HG03135 (cell line): ENCODE results near the gene KMT2E.
A peak's percentile ranks its signal among the peaks of the same experiment; 100 is the strongest.
"Not testable (repeated sequence)": the region's sequence is repeated elsewhere in the genome, so short reads cannot be mapped to it uniquely, and the experiment has no call there.

Experiments
- ATAC-seq: cut with Tn5 transposase; IDR thresholded peaks from one replicate; pipeline ENCODE4 v1.9.1; 2021; ENCODE audit warnings: mild to moderate bottlenecking, moderate library complexity; ENCODE audit not compliant: unreplicated experiment

KMT2E gene, protein sequence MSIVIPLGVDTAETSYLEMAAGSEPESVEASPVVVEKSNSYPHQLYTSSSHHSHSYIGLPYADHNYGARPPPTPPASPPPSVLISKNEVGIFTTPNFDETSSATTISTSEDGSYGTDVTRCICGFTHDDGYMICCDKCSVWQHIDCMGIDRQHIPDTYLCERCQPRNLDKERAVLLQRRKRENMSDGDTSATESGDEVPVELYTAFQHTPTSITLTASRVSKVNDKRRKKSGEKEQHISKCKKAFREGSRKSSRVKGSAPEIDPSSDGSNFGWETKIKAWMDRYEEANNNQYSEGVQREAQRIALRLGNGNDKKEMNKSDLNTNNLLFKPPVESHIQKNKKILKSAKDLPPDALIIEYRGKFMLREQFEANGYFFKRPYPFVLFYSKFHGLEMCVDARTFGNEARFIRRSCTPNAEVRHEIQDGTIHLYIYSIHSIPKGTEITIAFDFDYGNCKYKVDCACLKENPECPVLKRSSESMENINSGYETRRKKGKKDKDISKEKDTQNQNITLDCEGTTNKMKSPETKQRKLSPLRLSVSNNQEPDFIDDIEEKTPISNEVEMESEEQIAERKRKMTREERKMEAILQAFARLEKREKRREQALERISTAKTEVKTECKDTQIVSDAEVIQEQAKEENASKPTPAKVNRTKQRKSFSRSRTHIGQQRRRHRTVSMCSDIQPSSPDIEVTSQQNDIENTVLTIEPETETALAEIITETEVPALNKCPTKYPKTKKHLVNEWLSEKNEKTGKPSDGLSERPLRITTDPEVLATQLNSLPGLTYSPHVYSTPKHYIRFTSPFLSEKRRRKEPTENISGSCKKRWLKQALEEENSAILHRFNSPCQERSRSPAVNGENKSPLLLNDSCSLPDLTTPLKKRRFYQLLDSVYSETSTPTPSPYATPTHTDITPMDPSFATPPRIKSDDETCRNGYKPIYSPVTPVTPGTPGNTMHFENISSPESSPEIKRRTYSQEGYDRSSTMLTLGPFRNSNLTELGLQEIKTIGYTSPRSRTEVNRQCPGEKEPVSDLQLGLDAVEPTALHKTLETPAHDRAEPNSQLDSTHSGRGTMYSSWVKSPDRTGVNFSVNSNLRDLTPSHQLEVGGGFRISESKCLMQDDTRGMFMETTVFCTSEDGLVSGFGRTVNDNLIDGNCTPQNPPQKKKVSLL (N-terminal part only)

DNA sequence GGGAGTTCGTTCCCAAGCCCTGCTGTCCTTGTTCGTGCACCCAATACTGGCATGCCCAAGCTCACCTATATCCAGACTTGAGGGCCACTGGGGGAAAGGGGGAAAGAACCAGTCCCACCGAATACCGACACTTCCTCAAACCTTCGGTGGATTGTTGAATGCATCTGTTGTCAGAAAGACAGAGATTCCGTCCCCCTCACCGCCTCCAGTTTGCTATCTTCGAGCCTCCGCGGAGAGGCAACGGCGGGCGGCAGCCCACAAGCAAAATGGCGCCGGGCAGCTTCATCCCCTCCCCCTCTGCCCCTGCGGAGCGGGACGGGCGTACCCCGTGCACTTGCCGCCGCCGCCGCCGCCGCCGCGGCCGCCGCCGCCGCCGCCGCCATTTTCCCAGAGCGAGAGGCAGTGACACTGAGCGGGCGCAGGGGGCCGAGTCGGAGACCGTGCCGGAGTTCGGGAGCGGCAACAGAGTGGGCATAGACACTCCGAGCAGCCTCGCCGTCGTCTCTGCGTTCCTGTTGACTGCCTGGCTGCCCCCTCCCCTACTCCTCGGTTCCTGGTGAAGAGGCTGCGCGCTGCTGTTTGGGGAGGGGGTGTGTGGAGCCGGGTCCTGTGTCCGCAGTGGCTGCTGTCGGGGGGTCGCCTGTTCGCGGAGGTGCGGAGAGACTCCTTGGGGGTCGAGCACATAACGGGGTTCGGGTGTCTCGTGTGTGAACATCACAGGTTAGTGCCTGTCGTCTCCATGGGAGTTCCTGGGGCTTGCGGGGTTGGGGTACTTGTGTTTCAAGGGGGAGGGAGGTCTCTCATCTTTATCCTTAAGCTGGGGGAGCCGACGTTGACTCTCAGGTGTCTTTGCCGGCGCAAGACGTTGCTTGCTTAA lies at the start of gene KMT2E:
Gene KMT2E, plus strand, starts transcription at position 390 of the 877 bp plus-strand sequence. CDS start 26,748 bp downstream, outside the sequence.
- peak; percentile 34 for ATAC-seq

DNA sequence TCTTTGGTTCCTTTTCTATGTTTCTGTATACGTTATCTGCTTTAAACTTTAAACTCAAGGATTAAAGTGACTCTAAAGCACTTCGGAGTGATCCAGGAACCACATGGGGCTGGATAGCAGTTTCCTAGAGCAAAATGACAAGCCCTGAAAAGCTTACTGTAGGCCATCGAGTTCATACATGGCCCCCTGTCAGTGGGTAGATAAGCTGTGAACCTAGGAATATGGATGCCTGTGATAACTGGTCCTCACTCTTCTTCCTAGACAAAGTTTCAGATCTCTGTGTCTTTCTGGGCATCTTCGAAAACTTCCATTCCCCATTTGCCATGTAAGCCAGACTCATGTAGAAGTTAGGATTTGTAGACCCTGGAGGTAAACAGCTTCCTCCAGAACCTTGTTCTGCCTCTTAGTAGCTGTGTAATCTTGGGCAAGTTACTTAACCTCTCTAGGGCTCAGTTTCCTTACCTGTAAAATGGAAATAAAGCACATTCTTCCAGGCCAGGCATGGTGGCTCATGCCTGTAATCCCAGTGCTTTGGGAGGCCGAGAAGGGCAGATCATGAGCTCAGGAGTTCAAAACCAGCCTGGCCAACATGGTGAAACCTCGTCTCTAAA lies 49.3 kb upstream of the KMT2E start:
- no peak for ATAC-seq

DNA sequence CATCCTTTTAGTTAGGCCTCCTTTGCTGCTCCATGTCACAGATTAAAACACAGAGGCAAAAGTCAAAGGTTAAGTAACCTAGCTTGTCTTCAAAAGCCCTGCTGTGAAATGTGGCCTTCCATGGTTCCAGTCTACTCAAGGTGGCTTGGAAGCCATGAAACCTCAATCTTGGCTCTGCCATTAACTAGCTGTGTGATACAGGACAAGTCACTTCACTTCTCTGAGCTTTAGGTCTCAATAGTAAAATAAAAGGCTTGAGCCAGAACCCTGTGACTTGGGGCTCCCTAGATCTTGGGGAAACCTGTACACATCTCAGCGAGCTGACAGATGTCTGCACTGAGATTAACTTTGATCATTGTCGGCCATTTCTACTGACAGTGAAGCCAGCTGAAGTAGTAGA lies 48.0 kb upstream of the KMT2E start:
- no peak for ATAC-seq

DNA sequence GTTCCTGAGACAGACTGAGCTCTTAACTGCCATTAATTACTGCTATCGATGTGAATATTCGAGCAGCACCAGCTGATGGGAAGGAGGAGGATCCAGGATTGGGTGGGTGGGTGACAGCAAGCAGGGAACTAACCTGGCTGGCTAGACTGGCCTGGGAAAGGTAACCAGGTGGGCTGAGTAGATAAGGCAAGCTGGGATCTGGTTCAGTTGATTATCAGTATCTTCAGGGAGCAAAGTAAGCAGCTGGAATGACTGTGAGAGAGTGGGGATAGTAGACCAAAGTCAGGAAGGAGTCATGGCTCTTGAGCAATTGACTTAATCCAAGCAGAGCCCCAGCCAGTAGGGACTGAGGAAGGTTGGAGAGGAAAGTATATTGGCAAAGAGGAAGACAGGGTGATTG lies 46.9 kb upstream of the KMT2E start:
- no peak for ATAC-seq

DNA sequence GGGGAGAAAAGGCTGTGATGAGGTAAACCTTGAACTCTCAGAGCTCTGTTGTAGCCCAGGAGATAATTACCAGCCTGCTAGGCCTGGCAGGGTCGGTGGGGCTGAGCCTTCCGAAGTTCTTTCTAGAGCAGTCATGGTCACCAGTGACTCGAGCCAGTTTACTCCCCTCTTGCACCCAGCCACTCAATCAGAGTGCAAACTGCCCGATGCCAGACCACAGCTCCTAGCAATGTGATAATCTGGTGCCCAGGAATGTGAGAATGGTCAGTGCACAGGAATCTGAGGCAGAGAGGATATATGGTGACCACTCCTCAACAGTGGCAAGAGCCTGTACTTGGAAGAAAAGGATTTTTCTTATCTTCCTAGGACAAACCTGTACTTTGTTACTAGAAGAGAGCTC lies 46.4 kb upstream of the KMT2E start:
- no peak for ATAC-seq

DNA sequence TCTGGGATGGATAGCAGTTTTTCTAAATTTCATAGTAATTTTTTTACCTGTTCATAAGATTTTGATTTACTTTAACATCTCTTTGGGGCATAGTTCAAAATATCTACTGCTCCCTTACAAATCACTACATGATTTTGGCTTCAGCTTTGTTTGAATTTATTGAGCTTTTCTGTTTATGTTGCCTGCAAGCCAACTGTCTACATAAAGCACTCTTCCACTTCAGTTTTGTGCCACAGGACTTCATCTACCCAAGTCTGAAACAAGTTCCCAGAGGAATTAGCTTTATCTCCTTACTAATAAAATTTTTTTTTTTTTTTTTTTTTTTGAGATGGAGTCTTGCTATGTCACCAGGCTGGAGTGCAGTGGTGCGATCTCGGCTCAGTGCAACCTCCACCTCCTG lies 45.4 kb upstream of the KMT2E start:
- ATAC-seq, result no peak

DNA sequence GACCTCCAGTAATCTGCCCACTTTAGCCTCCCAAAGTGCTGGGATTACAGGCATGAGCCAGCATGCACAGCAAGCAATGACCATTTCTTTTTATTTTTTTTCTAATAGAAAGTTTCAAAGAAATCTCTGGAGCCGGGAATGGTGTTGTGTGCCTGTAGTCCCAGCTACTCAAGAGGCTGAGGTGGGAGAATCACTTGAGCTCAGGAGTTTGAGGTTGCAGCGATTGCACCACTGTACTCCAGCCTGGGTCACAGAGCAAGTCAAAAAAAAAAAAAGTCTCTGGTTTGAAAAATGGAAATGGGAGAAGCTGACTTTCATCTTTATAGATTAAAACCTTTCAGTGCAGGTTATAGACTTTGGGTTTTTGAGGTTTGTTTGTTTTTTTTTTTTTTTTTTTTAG lies 44.8 kb upstream of the KMT2E start:
- ATAC-seq, result no peak

DNA sequence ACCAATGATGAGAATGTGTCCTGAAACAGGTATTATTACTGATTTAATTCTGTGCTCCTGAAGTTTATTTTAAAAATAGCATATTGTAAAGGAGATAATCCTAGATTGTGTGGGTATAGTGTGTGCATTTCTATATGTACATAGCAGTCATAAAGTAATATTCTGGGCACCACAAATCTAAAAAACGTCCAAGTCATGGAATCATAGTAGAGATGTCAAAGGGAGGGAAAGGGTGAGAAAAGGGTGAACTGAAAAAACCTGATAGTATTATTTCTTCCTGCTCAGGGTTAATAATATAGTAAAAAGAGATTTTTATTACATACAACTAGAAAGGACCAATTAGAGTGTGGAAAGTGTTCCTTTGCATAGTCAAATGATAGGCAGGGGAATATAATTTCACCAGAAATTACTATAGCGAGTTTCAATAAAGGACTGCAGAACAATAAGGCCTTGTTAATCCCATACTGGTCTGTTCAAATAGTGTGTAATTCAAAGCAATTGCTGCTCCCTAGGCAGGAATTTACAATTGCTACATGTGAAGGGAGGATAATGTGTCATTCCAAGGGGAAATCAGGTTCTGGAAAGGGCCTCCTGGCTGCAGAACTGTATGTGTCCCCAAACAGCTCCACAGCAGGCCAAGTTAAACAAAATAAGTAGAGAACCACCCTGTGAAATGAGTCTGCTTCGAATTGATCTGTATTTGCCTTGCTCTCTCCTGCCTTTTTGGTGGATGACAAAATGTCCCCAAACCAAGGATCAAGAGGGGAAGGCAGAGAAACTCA lies 42.5 kb upstream of the KMT2E start:
- no peak for ATAC-seq

DNA sequence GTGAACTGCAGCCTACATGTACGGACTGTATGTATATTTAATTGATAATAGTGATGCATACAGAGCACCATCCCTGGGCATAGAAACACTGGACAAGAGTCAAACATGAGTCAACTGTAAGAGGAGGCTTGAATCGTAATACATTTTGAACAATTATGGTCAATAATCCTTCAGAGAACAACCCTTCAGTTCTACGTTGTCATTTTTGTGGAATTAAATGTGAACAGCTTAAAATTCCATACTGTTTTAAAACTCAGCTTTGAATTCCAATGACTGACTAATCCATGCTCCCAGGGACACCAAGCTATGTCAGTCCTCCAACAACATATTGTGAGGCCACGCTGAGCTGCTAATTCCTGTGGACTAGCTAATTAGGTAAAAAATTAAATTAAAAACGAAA lies 41.5 kb upstream of the KMT2E start:
- no peak for ATAC-seq

DNA sequence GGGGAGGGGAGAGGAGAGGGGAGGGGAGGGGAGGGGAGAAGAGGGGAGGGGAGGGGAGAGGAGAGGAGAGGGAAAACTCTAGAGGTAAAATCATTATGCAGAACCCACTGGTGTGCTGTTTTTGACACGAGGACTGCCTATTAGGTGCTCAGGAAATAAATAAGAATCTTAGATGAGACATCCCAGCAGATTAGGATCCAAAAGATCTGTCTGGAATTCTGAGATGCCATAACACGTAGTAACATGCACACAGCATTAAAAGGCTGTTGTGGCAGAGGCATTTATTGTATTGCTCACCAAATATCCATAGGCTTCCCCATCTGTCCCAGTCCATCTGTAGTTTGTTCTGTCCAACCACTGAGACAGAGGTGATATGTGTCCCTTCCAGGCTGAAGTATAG lies 40.8 kb upstream of the KMT2E start:
- ATAC-seq, result no peak

DNA sequence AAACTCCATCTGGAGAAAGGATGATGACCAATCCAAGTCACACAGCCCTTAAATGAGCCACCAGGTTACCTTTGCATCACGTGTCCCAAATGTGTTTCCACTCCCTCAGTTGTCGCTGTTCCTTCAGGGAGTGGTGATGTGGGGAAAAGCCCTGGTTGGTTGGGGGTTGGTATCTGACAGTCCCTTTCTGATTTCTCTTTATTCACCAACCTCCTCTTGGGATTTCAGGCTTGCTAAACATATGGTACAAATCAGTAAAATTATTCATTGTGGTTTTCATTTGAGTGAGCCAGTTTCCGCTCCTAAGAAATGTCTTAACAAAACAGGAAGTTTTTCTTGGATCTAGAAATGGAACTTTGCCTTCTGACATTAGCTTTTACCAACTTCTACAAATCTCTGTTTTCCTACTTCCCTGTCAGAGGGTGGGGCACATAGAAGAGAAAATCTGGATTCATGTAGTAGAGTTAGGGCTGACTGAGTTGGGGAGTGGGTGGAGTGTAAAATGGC lies 40.0 kb upstream of the KMT2E start:
- no peak for ATAC-seq

DNA sequence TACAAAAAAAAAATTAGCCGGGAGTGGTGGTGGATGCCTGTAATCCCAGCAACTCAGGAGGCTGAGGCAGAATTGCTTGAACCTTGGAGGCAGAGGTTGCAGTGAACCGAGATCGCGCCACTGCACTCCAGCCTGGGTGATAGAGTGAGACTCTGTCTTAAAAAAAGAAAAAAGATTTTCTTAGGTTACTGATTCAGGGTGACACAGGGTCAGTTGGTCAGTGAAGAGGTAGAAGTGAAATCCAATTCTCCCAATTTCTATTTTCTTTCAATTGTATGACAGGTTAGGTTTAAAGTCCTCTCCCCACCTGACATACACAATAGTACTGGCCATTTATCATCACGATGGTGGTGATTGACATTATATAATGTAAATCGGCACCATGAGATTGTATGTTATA lies 38.5 kb upstream of the KMT2E start:
- not testable (repeated sequence) for ATAC-seq

DNA sequence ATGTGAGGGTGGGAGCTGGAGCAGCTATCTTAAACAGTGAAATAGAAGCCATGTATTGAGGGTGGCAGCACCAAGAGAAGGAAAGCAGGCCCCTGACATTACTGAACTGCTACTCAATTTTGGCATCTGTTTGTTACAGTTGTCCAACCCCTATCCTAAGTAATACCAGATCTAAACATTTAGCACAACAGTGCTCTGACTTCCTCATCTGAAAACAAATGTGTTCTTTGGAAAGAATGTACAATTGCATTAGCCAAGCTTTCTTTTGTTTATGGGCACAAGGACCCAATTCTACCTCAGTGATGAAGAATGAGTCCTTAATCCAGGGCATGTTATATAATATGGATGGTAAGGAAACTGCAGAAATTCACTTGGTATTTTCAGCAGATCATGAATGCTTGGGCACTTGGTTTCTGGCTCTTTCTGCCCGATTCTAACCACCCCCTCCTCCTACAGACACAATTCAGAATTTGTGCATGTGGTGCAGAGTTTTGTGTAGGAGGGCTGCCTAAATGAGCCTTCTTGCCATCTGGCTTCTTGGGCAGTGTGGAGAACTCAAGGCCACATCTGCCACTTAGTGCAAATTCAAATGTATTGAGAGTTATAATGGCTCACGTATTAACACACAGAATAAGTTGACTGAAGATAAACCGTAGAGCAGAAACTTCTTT lies 36.9 kb upstream of the KMT2E start:
- no peak for ATAC-seq

DNA sequence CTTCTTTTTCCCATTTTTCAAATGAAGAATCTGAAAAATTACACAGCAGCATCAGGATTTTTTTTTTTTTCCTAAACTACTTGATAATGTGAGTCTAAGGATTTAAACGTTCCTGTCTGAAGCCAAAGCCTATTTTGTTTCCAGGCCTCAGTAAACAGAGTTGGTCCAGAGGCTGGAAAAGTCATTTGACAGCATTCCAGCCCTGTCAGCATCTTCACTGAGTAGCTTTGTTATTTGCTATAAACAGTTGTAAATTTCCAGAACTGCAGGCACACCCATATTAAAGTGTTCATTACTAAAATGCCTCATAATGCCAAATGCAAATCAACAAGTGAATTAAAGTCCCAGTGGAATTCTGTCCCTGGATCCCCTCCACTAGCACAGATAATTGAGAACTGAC lies 35.5 kb upstream of the KMT2E start:
- ATAC-seq, result no peak

DNA sequence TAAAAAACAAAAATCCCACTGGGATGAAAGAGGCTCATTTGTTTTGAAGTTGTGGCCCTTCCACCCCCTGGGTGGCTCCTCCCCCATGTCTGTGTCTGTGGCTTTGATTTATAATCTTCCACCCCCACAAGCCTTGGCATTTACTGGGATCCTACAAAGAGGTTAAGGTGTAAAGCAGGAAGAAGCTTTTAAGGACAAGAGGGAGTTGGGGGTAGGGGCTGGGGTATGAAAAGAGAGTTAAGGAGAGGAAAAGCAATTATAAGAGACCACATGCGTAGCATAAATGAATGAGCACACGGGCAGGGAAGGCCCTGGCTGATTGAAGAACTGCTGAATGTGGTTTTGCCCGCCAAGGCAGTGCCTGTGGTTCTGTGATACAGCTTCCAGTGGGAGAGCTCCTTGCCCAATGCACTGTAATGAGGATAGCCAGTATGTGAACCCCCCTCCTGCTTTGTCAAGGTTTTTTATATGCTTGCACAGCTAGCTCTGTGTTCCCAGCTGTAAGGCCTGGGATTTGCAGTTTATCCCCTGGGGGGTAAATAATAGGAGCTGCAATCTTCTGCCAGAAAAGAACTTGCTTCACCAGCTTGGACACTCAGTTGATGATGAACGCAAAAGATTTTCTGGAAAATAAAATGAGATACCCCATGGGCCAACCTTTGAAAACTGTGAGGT lies 34.7 kb upstream of the KMT2E start:
- ATAC-seq, result no peak

DNA sequence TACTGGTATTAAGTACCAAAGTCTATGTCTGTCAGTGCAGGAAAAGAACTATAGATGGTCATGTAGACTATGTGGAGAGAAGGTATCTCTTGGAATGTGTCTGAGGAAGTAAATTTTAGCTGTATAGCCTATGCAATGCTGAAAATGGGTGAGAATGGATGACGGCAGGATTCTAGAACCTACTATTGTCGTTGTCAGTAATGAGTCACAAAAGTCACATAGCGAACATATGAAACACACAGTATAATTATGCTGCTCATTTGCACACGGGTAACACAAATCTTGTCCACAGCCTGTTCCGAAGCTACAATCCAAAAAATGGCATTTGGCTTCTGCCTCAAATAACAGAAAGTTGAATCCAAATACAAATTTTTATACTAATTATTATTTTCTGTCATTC lies 33.6 kb upstream of the KMT2E start:
- ATAC-seq, result no peak

DNA sequence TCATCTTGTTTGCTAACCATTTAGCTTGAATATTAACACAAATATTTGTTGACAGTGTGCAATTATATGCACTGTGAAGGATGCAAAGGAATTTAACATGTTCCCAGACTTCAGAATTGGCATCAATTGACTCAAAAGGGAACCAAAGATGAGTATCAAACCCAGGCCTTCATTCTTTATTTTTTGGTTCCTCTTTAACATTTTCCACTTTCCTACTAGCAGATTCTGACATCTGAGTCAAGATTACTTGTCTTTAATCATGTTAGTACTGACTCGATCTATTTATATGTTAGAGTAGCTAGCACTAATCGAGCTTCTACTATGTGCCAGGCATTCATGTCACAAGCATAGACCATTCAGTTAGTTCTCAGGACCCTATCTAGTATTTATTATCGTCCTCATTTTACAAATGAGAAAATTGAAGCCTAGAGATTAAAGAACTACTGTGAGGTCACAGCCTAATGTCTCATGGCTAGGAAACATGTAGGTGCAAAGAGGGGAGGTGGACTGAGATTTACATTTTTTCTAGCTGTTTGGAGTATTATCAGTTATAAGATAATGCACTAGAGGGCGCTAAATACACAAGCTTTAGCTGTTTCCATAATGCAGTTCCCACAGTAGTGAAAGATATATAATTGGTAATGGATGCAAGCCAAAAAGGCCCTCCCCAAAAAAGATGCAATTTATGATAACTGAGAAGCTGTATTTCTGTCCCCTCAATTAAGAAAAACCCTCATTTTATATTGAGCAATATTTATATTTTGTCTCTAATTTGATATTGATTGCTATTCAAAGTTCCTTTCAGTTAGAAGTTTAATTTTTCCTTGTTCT lies 32.9 kb upstream of the KMT2E start:
- ATAC-seq, result no peak
